Mesenchymal stem cell (in vitro differentiated cells and primary cell): ENCODE measurements around the gene PGM5.

Source experiments
- DNase-seq: peaks from one replicate; pipeline ENCODE4 v3.0.0-alpha.2; 2013
- H2AFZ ChIP-seq: one replicate; pipeline ENCODE4 v1.6.1; 2013; ENCODE audit warnings: low read depth, mild to moderate bottlenecking, control low read depth, inconsistent platforms, low read length, moderate library complexity
- H2AK5ac ChIP-seq: 2 replicates; pipeline ENCODE4 v1.6.1; 2013; ENCODE audit warnings: low read length, moderate library complexity, mild to moderate bottlenecking, inconsistent platforms; ENCODE audit not compliant: severe bottlenecking
- H2BK120ac ChIP-seq: one replicate; pipeline ENCODE4 v1.6.1; 2013; ENCODE audit warnings: low read depth, mild to moderate bottlenecking, inconsistent platforms, low read length, moderate library complexity
- H2BK12ac ChIP-seq, 2 experiments: one replicate each; pipeline ENCODE4 v1.6.1; 2013; ENCODE audit warnings: inconsistent platforms in 2 of 2, low read length in 2 of 2, mild to moderate bottlenecking in 2 of 2, moderate library complexity in 2 of 2, control low read depth in 1 of 2
- H2BK15ac ChIP-seq: one replicate; pipeline ENCODE4 v1.6.1; 2013; ENCODE audit warnings: mild to moderate bottlenecking, low read depth, inconsistent platforms; ENCODE audit not compliant: poor library complexity, severe bottlenecking
- H2BK5ac ChIP-seq: 2 replicates; pipeline ENCODE4 v1.6.1; 2013; ENCODE audit warnings: low read depth, mild to moderate bottlenecking, low read length, control low read depth, inconsistent platforms; ENCODE audit not compliant: poor library complexity, severe bottlenecking
- H3K14ac ChIP-seq, 2 experiments: one replicate each; pipeline ENCODE4 v1.6.1; 2013; ENCODE audit warnings: inconsistent platforms in 2 of 2, low read length in 2 of 2, control low read depth in 1 of 2, mild to moderate bottlenecking in 1 of 2, moderate library complexity in 1 of 2
- H3K18ac ChIP-seq, 2 experiments: one replicate each; pipeline ENCODE4 v1.6.1; 2013; ENCODE audit warnings: inconsistent platforms in 2 of 2, low read length in 2 of 2, control low read depth in 1 of 2, low read depth in 1 of 2, mild to moderate bottlenecking in 1 of 2
- H3K23ac ChIP-seq, 2 experiments: one replicate each; pipeline ENCODE4 v1.6.1; 2013; ENCODE audit warnings: inconsistent platforms in 2 of 2, low read length in 2 of 2, mild to moderate bottlenecking in 2 of 2, moderate library complexity in 2 of 2, control low read depth in 1 of 2
- H3K27ac ChIP-seq: 2 replicates; pipeline ENCODE4 v1.5.1; 2013; ENCODE audit warnings: mild to moderate bottlenecking, moderate library complexity, low read length, control low read depth, inconsistent platforms; ENCODE audit not compliant: poor library complexity, severe bottlenecking
- H3K27me3 ChIP-seq, 2 experiments: 2 replicates each; pipeline versions ENCODE4 v1.6.1 to v1.7.0; 2013; ENCODE audit warnings: low read length in 2 of 2, mild to moderate bottlenecking in 2 of 2, moderate library complexity in 2 of 2, control low read depth in 1 of 2, inconsistent platforms in 1 of 2; ENCODE audit not compliant: control insufficient read depth in 1 of 2, insufficient read depth in 1 of 2
- H3K36me3 ChIP-seq, 2 experiments: 2 replicates each; pipeline versions ENCODE4 v1.6.1 to v1.7.0; 2013; ENCODE audit warnings: low read length in 2 of 2, control low read depth in 1 of 2, inconsistent platforms in 1 of 2, low read depth in 1 of 2, mild to moderate bottlenecking in 1 of 2; ENCODE audit not compliant: insufficient read depth in 2 of 2, control insufficient read depth in 1 of 2
- H3K4ac ChIP-seq, 2 experiments: one replicate each; pipeline ENCODE4 v1.6.1; 2013; ENCODE audit warnings: inconsistent platforms in 2 of 2, low read length in 2 of 2, mild to moderate bottlenecking in 2 of 2, moderate library complexity in 2 of 2, control low read depth in 1 of 2, low read depth in 1 of 2
- H3K4me1 ChIP-seq: 2 replicates; pipeline ENCODE4 v1.6.1; 2013; ENCODE audit warnings: low read depth, low read length, control low read depth; ENCODE audit not compliant: control insufficient read depth, insufficient read depth
- H3K4me2 ChIP-seq: 2 replicates; pipeline ENCODE4 v1.6.1; 2013; ENCODE audit warnings: low read length, mild to moderate bottlenecking, inconsistent platforms; ENCODE audit not compliant: poor library complexity, severe bottlenecking
- H3K4me3 ChIP-seq, 2 experiments: 2 replicates each; pipeline versions ENCODE4 v1.5.1 to v1.7.0; 2013; ENCODE audit warnings: low read length in 2 of 2, mild to moderate bottlenecking in 2 of 2, control low read depth in 1 of 2, low read depth in 1 of 2; ENCODE audit not compliant: insufficient read depth in 1 of 2
- H3K79me1 ChIP-seq: replicated peaks from 2 replicates; pipeline ENCODE4 v1.6.1; 2013; ENCODE audit warnings: mild to moderate bottlenecking, control low read depth, low read length, inconsistent platforms; ENCODE audit not compliant: poor library complexity, severe bottlenecking
- H3K9ac ChIP-seq: 2 replicates; pipeline ENCODE4 v1.7.0; 2013; ENCODE audit warnings: mild to moderate bottlenecking, low read length, moderate library complexity
- H3K9me3 ChIP-seq: 2 replicates; pipeline ENCODE4 v1.7.0; 2013; ENCODE audit warnings: mild to moderate bottlenecking, low read length; ENCODE audit not compliant: control insufficient read depth
- H4K8ac ChIP-seq: one replicate; pipeline ENCODE4 v1.6.1; 2013; ENCODE audit warnings: inconsistent platforms, mild to moderate bottlenecking, low read length, moderate library complexity
- H4K91ac ChIP-seq: one replicate; pipeline ENCODE4 v1.6.1; 2013; ENCODE audit warnings: mild to moderate bottlenecking, low read length, inconsistent platforms
- WGBS: methylation state at CpG from one replicate; pipeline ENCODE4 v1.1.7; 2013; ENCODE audit warnings: mixed read lengths; 5-methylcytosine and 5-hydroxymethylcytosine counted together

The PGM5 gene

DNA sequence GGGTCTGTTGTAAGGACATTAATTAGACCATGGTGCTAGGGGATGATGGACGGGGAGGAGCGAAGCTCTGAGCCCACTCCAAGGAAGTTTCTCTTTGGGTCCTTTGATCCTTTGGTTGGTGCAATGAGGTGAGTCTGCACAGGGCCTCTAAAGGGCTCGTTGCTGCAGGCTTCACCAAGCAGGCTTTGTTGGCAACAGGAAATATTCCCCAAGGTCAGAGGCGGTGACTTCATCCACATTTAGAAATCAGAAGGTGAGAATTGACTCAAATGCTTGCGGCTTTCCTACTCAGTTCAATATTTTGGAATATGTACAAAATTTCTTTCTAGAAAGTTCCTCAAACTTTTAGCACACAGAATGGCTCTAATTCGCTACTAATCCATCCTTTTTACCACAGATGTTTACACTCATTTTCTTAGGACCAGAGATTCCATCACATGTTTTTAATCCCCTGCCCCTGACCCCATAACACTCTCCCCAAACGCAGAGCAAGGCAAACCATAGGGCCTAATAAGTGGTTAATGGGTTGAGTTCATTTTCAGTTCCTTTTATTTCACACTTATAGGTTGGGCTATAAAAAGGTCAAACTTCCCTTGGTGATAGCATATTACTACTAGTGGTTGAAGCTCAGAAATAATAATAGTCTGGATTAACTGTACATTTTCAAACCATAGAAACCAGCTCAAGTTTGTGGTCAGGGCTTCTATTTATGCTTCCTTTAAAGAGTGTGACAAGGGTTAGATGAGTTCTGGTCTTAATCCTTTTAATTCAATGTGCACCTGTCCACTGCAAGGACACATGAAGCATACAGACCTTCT, 221.6 kb downstream of the PGM5 start:
- Histone ChIP-seq H2AFZ (no peak overlapping the region), H2BK12ac (no peak overlapping the region), H3K4me1 (no peaks in the 10 kb centered on the region), H2BK15ac (no peak overlapping the region), H3K14ac (no peak overlapping the region), H3K9me3 (no peaks in the 10 kb centered on the region), H3K36me3 (no peaks in the 10 kb centered on the region), H2BK5ac (no peak overlapping the region), H3K4me2 (no peak overlapping the region), H3K79me1 (no peaks in the 10 kb centered on the region), H3K4me3 (no peak overlapping the region), H3K9ac (no peak overlapping the region), H3K27me3 (no peaks in the 10 kb centered on the region), H2AK5ac (no peak overlapping the region), H4K8ac (no peak overlapping the region), H2BK120ac (no peak overlapping the region), H3K23ac (no peak overlapping the region), H3K4ac (no peak overlapping the region), H3K18ac (no peak overlapping the region), H3K27ac (no peak overlapping the region), H4K91ac (no peak overlapping the region)
- WGBS: 79% methylated on average over 6 of the region's 7 CpGs
- DNase-seq: no peak
